Kidney epithelial cell (primary cell): ENCODE data around the gene IMPDH2. TPM values are rescaled to one million over a fixed set of nuclear protein-coding genes. Genes with fewer than 3 reads are reported as not detected.

Experiments used
- DNase-seq: peaks from one replicate; pipeline ENCODE4 v3.0.0-alpha.2; 2010; ENCODE audit warnings: low read depth
- H3K27me3 ChIP-seq: 2 replicates; pipeline ENCODE4 v1.6.0; 2011; ENCODE audit warnings: low read length; ENCODE audit not compliant: control insufficient read depth, insufficient read depth
- H3K36me3 ChIP-seq: 2 replicates; pipeline ENCODE4 v1.5.1; 2011; ENCODE audit warnings: low read length; ENCODE audit not compliant: control insufficient read depth, insufficient read depth
- H3K4me3 ChIP-seq: 2 replicates; pipeline ENCODE4 v1.5.1; 2011; ENCODE audit warnings: low read depth, mild to moderate bottlenecking, control low read depth, low read length
- CTCF ChIP-seq: IDR thresholded peaks from 2 replicates; pipeline ENCODE4 v1.5.1; 2011; ENCODE audit warnings: mild to moderate bottlenecking, moderate library complexity, low read length, control low read depth, inconsistent platforms; ENCODE audit not compliant: insufficient read depth, poor library complexity, severe bottlenecking
- total RNA-seq: library from RNA; depleted of rRNA; stranded (reverse); fragments of >200 nt; gene quantifications from 2 replicates; pipeline ENCODE4 v1.2.3, GENCODE V29; 2015

The IMPDH2 gene
- total RNA-seq, 1 donor from 2014 or later, result 177 TPM

- TF ChIP-seq CTCF, result no peak
- H3K4me3 ChIP-seq, result no peak overlapping the region
- H3K27me3 ChIP-seq, result no peaks in the 10 kb centered on the region
- peaks cover 2% of the 10 kb centered on the region for H3K36me3 ChIP-seq
- no peak for DNase-seq
Measured at GRCh38 chr3:48984663-48985062, 44.5 kb downstream of the IMPDH2 start.

- Histone ChIP-seq H3K27me3 (no peaks in the 10 kb centered on the region), H3K36me3 (peaks cover 6% of the 10 kb centered on the region)
Measured at GRCh38 chr3:48983096-48983495, 46.1 kb downstream of the IMPDH2 start.

GRCh38 chr3:48982686-48983085 lies 46.5 kb downstream of the IMPDH2 start:
- no peak for TF ChIP-seq CTCF
- Histone ChIP-seq H3K4me3 (no peak overlapping the region), H3K36me3 (peaks cover 6% of the 10 kb centered on the region), H3K27me3 (no peaks in the 10 kb centered on the region)
- no peak for DNase-seq

More at GRCh38 chr3:48983096-48983495, 46.1 kb downstream of the IMPDH2 start:
- no peak for DNase-seq
- TF ChIP-seq CTCF, result no peak
- no peak overlapping the region for H3K4me3 ChIP-seq

- TF ChIP-seq CTCF, result no peak
- no peak for DNase-seq
- Histone ChIP-seq H3K4me3 (no peak overlapping the region), H3K27me3 (no peaks in the 10 kb centered on the region), H3K36me3 (peaks cover 6% of the 10 kb centered on the region)
Measured at GRCh38 chr3:48982016-48982415, 47.2 kb downstream of the IMPDH2 start.

- H3K36me3 ChIP-seq, result peaks cover 6% of the 10 kb centered on the region
- H3K4me3 ChIP-seq, result no peak overlapping the region
- H3K27me3 ChIP-seq, result no peaks in the 10 kb centered on the region
- TF ChIP-seq CTCF, result no peak
- DNase-seq, result no peak
Measured at GRCh38 chr3:48980295-48980694, 48.9 kb downstream of the IMPDH2 start.

GRCh38 chr3:48979451-48979850 lies 49.7 kb downstream of the IMPDH2 start:
- Histone ChIP-seq H3K36me3 (peaks cover 6% of the 10 kb centered on the region), H3K4me3 (no peak overlapping the region), H3K27me3 (no peaks in the 10 kb centered on the region)
- no peak for DNase-seq
- no peak for TF ChIP-seq CTCF
